A549 (cell line): ENCODE measurements around the gene AHCTF1.

Source experiments
- CEBPB ChIP-seq, 2 experiments: fragments of >200 bp in 1 of 2; sonication (Bioruptor Twin) in 1 of 2; formaldehyde crosslinking in 1 of 2; IDR thresholded peaks; 2 replicates each; pipeline ENCODE4 v1.6.1; 2012 to 2016
- JUN ChIP-seq, 2 experiments: fragments of >200 bp; sonication (Bioruptor Twin); formaldehyde crosslinking; IDR thresholded peaks; 2 replicates in 1 of 2; 3 replicates in 1 of 2; pipeline ENCODE4 v1.6.1; 2016 to 2017
- KDM1A ChIP-seq: fragments of 200-600 bp; sonication (generic); IDR thresholded peaks from 2 replicates; pipeline ENCODE4 v1.6.1; 2016; ENCODE audit warnings: low read depth, mild to moderate bottlenecking
- MYC ChIP-seq: IDR thresholded peaks from 2 replicates; pipeline ENCODE4 v1.6.1; 2012; ENCODE audit warnings: mild to moderate bottlenecking, inconsistent platforms, low read length, improper control_type of control experiment, borderline replicate concordance
- RAD21 ChIP-seq, 2 experiments: fragments of >200 bp in 1 of 2; sonication (Bioruptor Twin) in 1 of 2; formaldehyde crosslinking in 1 of 2; IDR thresholded peaks in 1 of 2; conservative IDR thresholded peaks in 1 of 2; 2 replicates in 1 of 2; 3 replicates in 1 of 2; pipeline ENCODE4 v1.6.1; 2012 to 2018; ENCODE audit warnings: inconsistent platforms in 1 of 2
- RCOR1 ChIP-seq: fragments of 150-350 bp; IDR thresholded peaks from 2 replicates; pipeline ENCODE4 v1.6.1; 2014; ENCODE audit warnings: antibody characterized with exemption, low read length, low read depth
- RFX5 ChIP-seq: fragments of 450-650 bp; IDR thresholded peaks from 2 replicates; pipeline ENCODE4 v1.7.1; 2014; ENCODE audit warnings: antibody characterized with exemption, mild to moderate bottlenecking, moderate library complexity
- SREBF2 ChIP-seq: fragments of 450-650 bp; IDR thresholded peaks from 2 replicates; pipeline ENCODE4 v1.6.1; 2014; ENCODE audit warnings: mild to moderate bottlenecking, moderate library complexity
- ZFP36 ChIP-seq: fragments of 450-650 bp; IDR thresholded peaks from 2 replicates; pipeline ENCODE4 v1.6.1; 2014; ENCODE audit warnings: borderline replicate concordance; ENCODE audit not compliant: partially characterized antibody
- ZSCAN20 ChIP-seq: fragments of 250-450 bp; sonication (Bioruptor Pico); IDR thresholded peaks from 2 replicates; pipeline ENCODE4 v1.8.0; 2022; ENCODE audit warnings: mild to moderate bottlenecking, moderate library complexity
- TF ChIP-seq, protein P1 (sequence below): fragments of >200 bp; sonication (Bioruptor Twin); formaldehyde crosslinking; IDR thresholded peaks from 3 replicates; pipeline ENCODE4 v1.5.1; 2016

GRCh38 chr1:246790364-246790763, 141.4 kb downstream of the AHCTF1 start:
- TF ChIP-seq CEBPB (IDR thresholded peaks at IDR 0.05) (no peak), MYC (no peak), KDM1A (no peak), RFX5 (no peak), ZSCAN20 (CRISPR knock-in tag) (no peak), ZFP36 (no peak), RCOR1 (no peak), JUN (IDR thresholded peaks at IDR 0.05) (no peak), SREBF2 (no peak), RAD21 (conservative IDR thresholded peaks at IDR 0.05 in 1 of 2, IDR thresholded peaks at IDR 0.05 in 1 of 2) (no peak)
- TF ChIP-seq, protein P1, sequence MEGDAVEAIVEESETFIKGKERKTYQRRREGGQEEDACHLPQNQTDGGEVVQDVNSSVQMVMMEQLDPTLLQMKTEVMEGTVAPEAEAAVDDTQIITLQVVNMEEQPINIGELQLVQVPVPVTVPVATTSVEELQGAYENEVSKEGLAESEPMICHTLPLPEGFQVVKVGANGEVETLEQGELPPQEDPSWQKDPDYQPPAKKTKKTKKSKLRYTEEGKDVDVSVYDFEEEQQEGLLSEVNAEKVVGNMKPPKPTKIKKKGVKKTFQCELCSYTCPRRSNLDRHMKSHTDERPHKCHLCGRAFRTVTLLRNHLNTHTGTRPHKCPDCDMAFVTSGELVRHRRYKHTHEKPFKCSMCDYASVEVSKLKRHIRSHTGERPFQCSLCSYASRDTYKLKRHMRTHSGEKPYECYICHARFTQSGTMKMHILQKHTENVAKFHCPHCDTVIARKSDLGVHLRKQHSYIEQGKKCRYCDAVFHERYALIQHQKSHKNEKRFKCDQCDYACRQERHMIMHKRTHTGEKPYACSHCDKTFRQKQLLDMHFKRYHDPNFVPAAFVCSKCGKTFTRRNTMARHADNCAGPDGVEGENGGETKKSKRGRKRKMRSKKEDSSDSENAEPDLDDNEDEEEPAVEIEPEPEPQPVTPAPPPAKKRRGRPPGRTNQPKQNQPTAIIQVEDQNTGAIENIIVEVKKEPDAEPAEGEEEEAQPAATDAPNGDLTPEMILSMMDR: no peak
